ENCODE measurements around the gene CEP192. TPM values are rescaled to one million over a fixed set of nuclear protein-coding genes. Genes with fewer than 3 reads are reported as not detected.
A peak's percentile ranks its signal among the peaks of the same experiment; 100 is the strongest.

CEP192 gene
- total RNA-seq, 1 donor from 2014 or later: 20.1 TPM

GRCh38 chr18:13108330-13108729 is 117.2 kb downstream of the CEP192 start:
- Mint-ChIP-seq H3K27me3 (ENCODE audit: unreplicated experiment) (no peaks in the 10 kb centered on the region), H3K27ac (ENCODE audit: unreplicated experiment) (no peak overlapping the region), H3K4me3 (ENCODE audit: unreplicated experiment) (no peak overlapping the region), H3K36me3 (ENCODE audit: unreplicated experiment) (peaks cover 20% of the 10 kb centered on the region), H3K9me3 (ENCODE audit: unreplicated experiment) (peaks cover 1% of the 10 kb centered on the region), H3K4me1 (ENCODE audit: low read depth, unreplicated experiment) (peaks cover 3% of the 10 kb centered on the region)
- TF ChIP-seq CTCF (IDR thresholded peaks at IDR 0.05; ENCODE audit: partially characterized antibody, unreplicated experiment): no peak
- no peak for DNase-seq

- Mint-ChIP-seq H3K27me3 (ENCODE audit: unreplicated experiment) (no peaks in the 10 kb centered on the region), H3K27ac (ENCODE audit: unreplicated experiment) (no peak overlapping the region), H3K4me1 (ENCODE audit: low read depth, unreplicated experiment) (peaks cover 3% of the 10 kb centered on the region), H3K36me3 (ENCODE audit: unreplicated experiment) (peaks cover 20% of the 10 kb centered on the region), H3K9me3 (ENCODE audit: unreplicated experiment) (peaks cover 1% of the 10 kb centered on the region), H3K4me3 (ENCODE audit: unreplicated experiment) (no peak overlapping the region)
- no peak for TF ChIP-seq CTCF (IDR thresholded peaks at IDR 0.05; ENCODE audit: partially characterized antibody, unreplicated experiment)
- DNase-seq: no peak
Measured at GRCh38 chr18:13110559-13110958, 119.4 kb downstream of the CEP192 start.

GRCh38 chr18:13112982-13113381 is 121.8 kb downstream of the CEP192 start:
- TF ChIP-seq CTCF (IDR thresholded peaks at IDR 0.05; ENCODE audit: partially characterized antibody, unreplicated experiment): no peak
- no peak overlapping the region for H3K4me3 Mint-ChIP-seq (ENCODE audit: unreplicated experiment)
- no peak overlapping the region for H3K27ac Mint-ChIP-seq (ENCODE audit: unreplicated experiment)
- peaks cover 1% of the 10 kb centered on the region for H3K9me3 Mint-ChIP-seq (ENCODE audit: unreplicated experiment)
- no peaks in the 10 kb centered on the region for H3K27me3 Mint-ChIP-seq (ENCODE audit: unreplicated experiment)
- peak; percentile 90 for DNase-seq
- H3K36me3 Mint-ChIP-seq (ENCODE audit: unreplicated experiment): peaks cover 10% of the 10 kb centered on the region
- peaks cover 3% of the 10 kb centered on the region for H3K4me1 Mint-ChIP-seq (ENCODE audit: low read depth, unreplicated experiment)

- Mint-ChIP-seq H3K36me3 (ENCODE audit: unreplicated experiment) (no peaks in the 10 kb centered on the region), H3K4me3 (ENCODE audit: unreplicated experiment) (no peak overlapping the region), H3K9me3 (ENCODE audit: unreplicated experiment) (no peaks in the 10 kb centered on the region), H3K27me3 (ENCODE audit: unreplicated experiment) (no peaks in the 10 kb centered on the region), H3K27ac (ENCODE audit: unreplicated experiment) (no peak overlapping the region), H3K4me1 (ENCODE audit: low read depth, unreplicated experiment) (no peaks in the 10 kb centered on the region)
- no peak for TF ChIP-seq CTCF (IDR thresholded peaks at IDR 0.05; ENCODE audit: partially characterized antibody, unreplicated experiment)
- no peak for DNase-seq
Measured at GRCh38 chr18:13120255-13120654, 129.1 kb downstream of the CEP192 start.

GRCh38 chr18:13120983-13121441 is 129.8 kb downstream of the CEP192 start:
- Mint-ChIP-seq H3K27me3 (ENCODE audit: unreplicated experiment) (no peaks in the 10 kb centered on the region), H3K4me3 (ENCODE audit: unreplicated experiment) (no peak overlapping the region), H3K36me3 (ENCODE audit: unreplicated experiment) (no peaks in the 10 kb centered on the region), H3K4me1 (ENCODE audit: low read depth, unreplicated experiment) (no peaks in the 10 kb centered on the region), H3K9me3 (ENCODE audit: unreplicated experiment) (no peaks in the 10 kb centered on the region), H3K27ac (ENCODE audit: unreplicated experiment) (no peak overlapping the region)
- DNase-seq: no peak
- no peak for TF ChIP-seq CTCF (IDR thresholded peaks at IDR 0.05; ENCODE audit: partially characterized antibody, unreplicated experiment)
